Measurements from ENCODE around the gene GNB4.

DNA sequence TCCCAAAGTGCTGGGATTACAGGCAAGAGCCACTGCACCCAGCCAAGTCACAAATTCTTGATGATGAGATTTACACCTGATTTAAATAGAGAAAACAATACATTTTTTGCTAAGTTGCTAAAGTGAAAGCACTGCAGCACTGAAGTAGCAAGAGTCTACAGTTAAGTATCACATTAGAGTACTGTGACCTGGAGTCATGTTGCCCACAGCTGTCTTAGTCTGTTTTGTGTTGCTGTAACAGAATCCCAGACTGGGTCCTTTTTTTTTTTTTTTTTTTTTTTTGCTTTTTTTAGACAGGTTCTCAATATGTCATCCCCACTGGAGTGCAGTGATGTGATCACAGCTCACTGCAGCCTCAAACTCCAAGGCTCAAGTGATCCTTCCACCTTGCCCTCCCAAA lies 23.2 kb upstream of the GNB4 start:
- TF ChIP-seq POLR2A (IDR thresholded peaks at IDR 0.05; ENCODE audit: low read depth, low read length), result no peak
- no peak for TF ChIP-seq POLR2AphosphoS5 (IDR thresholded peaks at IDR 0.05; ENCODE audit: low read depth, low read length)
- TF ChIP-seq TAF1 (IDR thresholded peaks at IDR 0.05; ENCODE audit: borderline replicate concordance, low read depth, low read length), result no peak
